Thoracic aorta (tissue), 2 donors: ENCODE data around the gene KIF23. TPM values are rescaled to one million over a fixed set of nuclear protein-coding genes. Genes with fewer than 3 reads are reported as not detected.

Experiments used
- ATAC-seq: fragments of 150-250 bp; one replicate; pipeline ENCODE4 v1.8.0; 2017; ENCODE audit warnings: low read depth; ENCODE audit not compliant: insufficient number of reproducible peaks, low FRiP score
- DNase-seq: peaks from one replicate; pipeline ENCODE4 v3.0.0-alpha.2; 2020; ENCODE audit warnings: low spot score
- H3K27ac ChIP-seq, 2 donors: fragments of 200-600 bp; sonication (generic); 1 replicate in 1 of 2; 2 replicates in 1 of 2; pipeline ENCODE4 v1.5.1; 2016; ENCODE audit warnings: mild to moderate bottlenecking in 2 of 2, moderate library complexity in 2 of 2
- H3K27me3 ChIP-seq: fragments of 200-600 bp; sonication (generic); replicated peaks from 2 replicates; pipeline ENCODE4 v1.6.0; 2016; ENCODE audit warnings: mild to moderate bottlenecking; ENCODE audit not compliant: insufficient read depth
- H3K36me3 ChIP-seq: fragments of 200-600 bp; sonication (generic); one replicate; pipeline ENCODE4 v1.5.1; 2016
- H3K4me1 ChIP-seq, 2 donors: fragments of 200-600 bp; sonication (generic); 1 replicate in 1 of 2; 2 replicates in 1 of 2; pipeline versions ENCODE4 v1.5.1 to v1.6.0; 2016; ENCODE audit warnings: low read depth in 2 of 2, mild to moderate bottlenecking in 1 of 2; ENCODE audit not compliant: control insufficient read depth in 1 of 2
- H3K4me3 ChIP-seq: fragments of 200-600 bp; sonication (generic); 2 replicates; pipeline ENCODE4 v1.5.1; 2016; ENCODE audit warnings: mild to moderate bottlenecking
- H3K9me3 ChIP-seq: fragments of 200-600 bp; sonication (generic); 2 replicates; pipeline ENCODE4 v1.5.1; 2016
- total RNA-seq, 2 donors: library from RNA; depleted of rRNA; stranded (reverse); fragments of >200 nt; gene quantifications; one replicate each; pipeline versions ENCODE4 v1.1.0 to v1.2.3, GENCODE V29; 2016
- TF ChIP-seq, protein P1 (sequence below): fragments of 200-600 bp; sonication (generic); IDR thresholded peaks from one replicate; pipeline ENCODE4 v1.5.1; 2019; ENCODE audit warnings: antibody characterized with exemption

Gene KIF23
- total RNA-seq, 2 donors from 2014 or later: 9.8 to 20.6 TPM

DNA sequence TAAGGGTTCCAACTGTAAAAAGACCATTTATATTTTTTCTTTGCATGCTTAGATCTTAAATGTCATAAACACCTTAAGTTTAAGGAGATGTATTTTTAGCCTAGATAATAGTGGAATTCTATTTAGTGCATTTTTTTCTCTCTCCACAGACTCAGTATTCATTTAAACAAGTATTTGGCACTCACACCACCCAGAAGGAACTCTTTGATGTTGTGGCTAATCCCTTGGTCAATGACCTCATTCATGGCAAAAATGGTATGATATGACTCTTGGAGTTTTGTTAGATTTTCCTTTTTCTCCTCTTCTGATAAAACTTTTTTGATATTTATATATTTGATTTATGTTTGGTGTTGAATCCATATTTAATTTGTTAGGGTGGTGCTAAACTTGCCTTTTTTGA, 7.3 kb downstream of the KIF23 start:
- no peak overlapping the region for H3K27ac ChIP-seq
- no peaks in the 10 kb centered on the region for H3K9me3 ChIP-seq
- TF ChIP-seq, protein P1, sequence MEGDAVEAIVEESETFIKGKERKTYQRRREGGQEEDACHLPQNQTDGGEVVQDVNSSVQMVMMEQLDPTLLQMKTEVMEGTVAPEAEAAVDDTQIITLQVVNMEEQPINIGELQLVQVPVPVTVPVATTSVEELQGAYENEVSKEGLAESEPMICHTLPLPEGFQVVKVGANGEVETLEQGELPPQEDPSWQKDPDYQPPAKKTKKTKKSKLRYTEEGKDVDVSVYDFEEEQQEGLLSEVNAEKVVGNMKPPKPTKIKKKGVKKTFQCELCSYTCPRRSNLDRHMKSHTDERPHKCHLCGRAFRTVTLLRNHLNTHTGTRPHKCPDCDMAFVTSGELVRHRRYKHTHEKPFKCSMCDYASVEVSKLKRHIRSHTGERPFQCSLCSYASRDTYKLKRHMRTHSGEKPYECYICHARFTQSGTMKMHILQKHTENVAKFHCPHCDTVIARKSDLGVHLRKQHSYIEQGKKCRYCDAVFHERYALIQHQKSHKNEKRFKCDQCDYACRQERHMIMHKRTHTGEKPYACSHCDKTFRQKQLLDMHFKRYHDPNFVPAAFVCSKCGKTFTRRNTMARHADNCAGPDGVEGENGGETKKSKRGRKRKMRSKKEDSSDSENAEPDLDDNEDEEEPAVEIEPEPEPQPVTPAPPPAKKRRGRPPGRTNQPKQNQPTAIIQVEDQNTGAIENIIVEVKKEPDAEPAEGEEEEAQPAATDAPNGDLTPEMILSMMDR: no peak
- H3K36me3 ChIP-seq: no peaks in the 10 kb centered on the region
- no peaks in the 10 kb centered on the region for H3K27me3 ChIP-seq
- no peak for ATAC-seq
- no peaks in the 10 kb centered on the region for H3K4me1 ChIP-seq
- no peak for DNase-seq
- no peak overlapping the region for H3K4me3 ChIP-seq

DNA sequence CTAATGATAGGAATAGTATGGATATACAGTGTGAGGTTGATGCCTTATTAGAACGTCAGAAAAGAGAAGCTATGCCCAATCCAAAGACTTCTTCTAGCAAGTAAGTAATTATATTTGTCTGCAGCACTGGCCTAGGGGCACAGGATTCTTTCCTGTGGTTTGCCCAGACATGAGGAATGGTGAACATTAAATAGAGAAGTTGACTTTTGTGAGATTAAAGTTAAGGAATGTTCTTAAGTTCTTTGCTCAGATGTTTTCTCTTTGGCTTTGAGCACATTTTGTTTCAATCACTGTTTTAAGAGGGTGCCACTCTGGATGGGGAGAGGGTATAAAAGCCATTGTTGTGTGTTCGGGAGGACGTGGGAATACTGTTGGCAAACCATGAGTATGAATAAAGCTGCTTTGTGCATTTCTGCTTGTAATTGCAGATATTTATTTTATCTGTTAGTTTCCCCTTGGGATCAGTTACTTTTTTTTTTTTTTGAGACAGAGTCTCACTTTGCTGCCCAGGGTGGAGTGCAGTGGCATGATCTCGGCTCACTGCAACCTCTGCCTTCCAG, 8.3 kb downstream of the KIF23 start:
- Histone ChIP-seq H3K4me3 (no peak overlapping the region), H3K27ac (no peak overlapping the region), H3K4me1 (no peaks in the 10 kb centered on the region), H3K9me3 (no peaks in the 10 kb centered on the region), H3K27me3 (no peaks in the 10 kb centered on the region), H3K36me3 (no peaks in the 10 kb centered on the region)
- ATAC-seq: no peak
- TF ChIP-seq, protein P1: no peak
- DNase-seq: no peak

DNA sequence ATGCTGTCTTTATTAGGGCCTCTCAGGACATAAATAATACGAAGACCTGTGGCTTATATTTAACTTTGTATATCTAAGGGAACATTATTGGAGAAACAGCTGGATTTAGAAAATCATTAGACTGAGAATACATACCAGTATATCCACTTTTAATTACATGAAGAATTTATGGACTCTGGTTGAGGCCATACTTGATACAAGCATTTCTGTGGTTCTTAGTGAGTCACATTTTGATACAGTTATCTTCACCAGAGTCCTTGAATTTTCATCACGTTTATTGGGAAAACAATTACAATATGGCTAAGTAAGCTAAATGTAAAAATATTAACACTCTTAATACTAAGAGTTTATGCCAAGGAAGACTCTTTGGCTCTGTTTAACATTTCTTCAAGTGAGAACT, 9.9 kb downstream of the KIF23 start:
- no peaks in the 10 kb centered on the region for H3K36me3 ChIP-seq
- H3K4me1 ChIP-seq: no peaks in the 10 kb centered on the region
- no peak overlapping the region for H3K27ac ChIP-seq
- DNase-seq (no peak), ATAC-seq (no peak)
- no peaks in the 10 kb centered on the region for H3K9me3 ChIP-seq
- no peaks in the 10 kb centered on the region for H3K27me3 ChIP-seq
- TF ChIP-seq, protein P1: no peak
- no peak overlapping the region for H3K4me3 ChIP-seq

DNA sequence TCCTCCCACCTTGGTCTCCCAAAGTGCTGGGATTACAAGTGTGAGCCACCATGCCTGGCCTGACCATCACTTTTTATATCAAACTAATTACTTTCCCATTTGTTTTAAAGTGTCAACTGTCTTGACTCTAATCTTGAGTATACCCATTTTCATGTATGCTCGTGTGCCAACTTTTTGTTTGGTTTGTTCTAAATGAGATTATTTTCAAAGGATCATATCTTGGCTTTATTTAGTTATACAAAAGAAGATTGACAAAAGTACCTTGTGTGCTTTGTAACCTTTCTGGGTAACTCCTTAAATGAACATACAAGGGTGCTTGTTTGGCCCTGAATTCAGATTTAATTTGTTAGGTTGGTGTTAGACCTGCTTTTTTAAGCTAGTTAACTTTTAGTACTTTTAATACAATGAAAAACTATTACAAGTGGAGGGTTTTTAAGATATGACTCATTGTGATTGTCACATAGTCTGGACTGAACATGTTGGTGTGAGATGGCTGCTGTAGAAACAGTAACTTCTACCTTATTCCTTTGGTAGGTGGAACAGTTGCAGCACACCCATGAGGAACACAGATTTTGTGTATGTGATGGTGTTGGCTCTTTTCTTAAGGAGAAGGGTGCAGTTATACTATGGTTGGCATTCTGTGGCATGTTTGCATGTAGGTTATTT, 10.7 kb downstream of the KIF23 start:
- Histone ChIP-seq H3K4me1 (no peaks in the 10 kb centered on the region), H3K27ac (no peak overlapping the region), H3K36me3 (no peaks in the 10 kb centered on the region), H3K27me3 (no peaks in the 10 kb centered on the region), H3K9me3 (no peaks in the 10 kb centered on the region), H3K4me3 (no peak overlapping the region)
- TF ChIP-seq, protein P1: no peak
- DNase-seq (no peak), ATAC-seq (no peak)

DNA sequence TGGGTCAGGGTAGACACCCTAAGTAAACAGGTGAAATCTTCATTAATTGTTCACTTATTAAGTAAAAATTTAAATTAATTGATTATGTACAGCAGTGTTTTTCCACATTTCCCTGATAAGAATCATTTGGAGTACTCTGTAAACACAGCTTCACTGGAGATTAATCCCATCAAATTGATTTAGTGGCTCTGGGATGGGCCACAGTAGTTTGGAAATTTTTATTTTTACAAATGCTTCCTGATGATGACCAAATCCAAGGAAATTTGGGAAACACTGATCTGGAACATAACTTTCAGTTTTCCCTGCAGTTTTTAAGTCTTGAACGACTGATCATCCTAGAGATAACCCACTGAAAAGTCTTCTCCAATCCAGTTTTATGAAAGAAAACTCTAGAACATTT, 19.7 kb downstream of the KIF23 start:
- no peaks in the 10 kb centered on the region for H3K27me3 ChIP-seq
- H3K9me3 ChIP-seq: no peaks in the 10 kb centered on the region
- no peak overlapping the region for H3K27ac ChIP-seq
- H3K4me1 ChIP-seq: no peaks in the 10 kb centered on the region
- ATAC-seq (no peak), DNase-seq (no peak)
- TF ChIP-seq, protein P1: no peak
- peaks cover 8% of the 10 kb centered on the region for H3K36me3 ChIP-seq
- no peak overlapping the region for H3K4me3 ChIP-seq
